GM12878 (cell line): Measurements from ENCODE around the gene ZNF513. TPM values are rescaled to one million over a fixed set of nuclear protein-coding genes. Genes with fewer than 3 reads are reported as not detected.

Source experiments
- CEBPB ChIP-seq, 2 experiments: fragments of 150-350 bp in 1 of 2; IDR thresholded peaks; 2 replicates each; pipeline ENCODE4 v1.6.1; 2012 to 2014; ENCODE audit warnings: low read depth in 2 of 2, low read length in 2 of 2, borderline replicate concordance in 1 of 2, inconsistent platforms in 1 of 2
- EGR1 ChIP-seq, 2 experiments: IDR thresholded peaks; 1 replicate in 1 of 2; 2 replicates in 1 of 2; pipeline ENCODE4 v1.6.1; 2011 to 2012; ENCODE audit warnings: low read depth in 2 of 2, low read length in 2 of 2, borderline replicate concordance in 1 of 2, mild to moderate bottlenecking in 1 of 2, moderate library complexity in 1 of 2
- ETV6 ChIP-seq, 2 experiments: fragments of 450-650 bp in 1 of 2; IDR thresholded peaks in 1 of 2; conservative IDR thresholded peaks in 1 of 2; 2 replicates each; pipeline ENCODE4 v1.6.1; 2014; ENCODE audit warnings: antibody characterized with exemption in 1 of 2, borderline replicate concordance in 1 of 2, low read depth in 1 of 2, mild to moderate bottlenecking in 1 of 2, moderate library complexity in 1 of 2
- KAT2A ChIP-seq: conservative IDR thresholded peaks from 2 replicates; pipeline ENCODE4 v1.6.1; 2011; ENCODE audit warnings: low read depth, low read length; ENCODE audit not compliant: control insufficient read depth
- MXI1 ChIP-seq: fragments of 150-350 bp; IDR thresholded peaks from 2 replicates; pipeline ENCODE4 v1.6.1; 2011; ENCODE audit warnings: low read depth, mild to moderate bottlenecking, inconsistent platforms, low read length, improper control_type of control experiment
- MYB ChIP-seq: fragments of 150-350 bp; IDR thresholded peaks from 2 replicates; pipeline ENCODE4 v1.6.1; 2014; ENCODE audit warnings: mild to moderate bottlenecking, low read depth, low read length, borderline replicate concordance
- NR2C2 ChIP-seq: IDR thresholded peaks from 2 replicates; pipeline ENCODE4 v1.6.1; 2011; ENCODE audit warnings: borderline replicate concordance, low read depth; ENCODE audit not compliant: control insufficient read depth, insufficient read length
- SIN3A ChIP-seq: IDR thresholded peaks from 2 replicates; pipeline ENCODE4 v1.6.1; 2012; ENCODE audit warnings: low read depth, low read length, improper control_type of control experiment
- WRNIP1 ChIP-seq: IDR thresholded peaks from 2 replicates; pipeline ENCODE4 v1.6.1; 2011; ENCODE audit warnings: low read depth, low read length, improper control_type of control experiment, borderline replicate concordance
- polyA plus RNA-seq, 11 experiments: library from polyadenylated mRNA; depleted of rRNA in 4 of 11; unstranded in 6 of 11; stranded (reverse) in 5 of 11; fragments of >200 nt; fragmentation: Nextera tagmentation in 4 of 11; fragmentation: Illumina TruSeq in 1 of 11; extraction: Ambion mirVana in 4 of 11; extraction: Trizol in 1 of 11; gene quantifications; 1 replicate in 1 of 11; 2 replicates in 10 of 11; pipeline versions ENCODE4 v1.2.1 to v1.2.3, GENCODE V29; 2011 to 2016; ENCODE audit warnings: inconsistent platforms in 2 of 11, missing spikeins in 2 of 11, low read depth in 1 of 11
- total RNA-seq, 4 experiments: library from RNA; depleted of rRNA in 3 of 4; stranded (reverse); fragments of >200 nt in 3 of 4; fragmentation: Illumina TruSeq in 1 of 4; extraction: Trizol in 1 of 4; gene quantifications; 2 replicates each; pipeline versions ENCODE4 v1.2.1 to v1.2.3, GENCODE V29; 2013 to 2021
- TF ChIP-seq, protein P1 (sequence below): fragments of 450-650 bp; IDR thresholded peaks from 2 replicates; pipeline ENCODE4 v1.6.1; 2016; ENCODE audit warnings: mild to moderate bottlenecking, moderate library complexity, borderline replicate concordance
- TF ChIP-seq, protein P2 (sequence below): fragments of 450-650 bp; conservative IDR thresholded peaks from 2 replicates; pipeline ENCODE4 v1.6.1; 2017; ENCODE audit warnings: mild to moderate bottlenecking, moderate library complexity
- TF ChIP-seq, protein P3 (sequence below): fragments of 450-650 bp; IDR thresholded peaks from 2 replicates; pipeline ENCODE4 v1.6.1; 2017; ENCODE audit warnings: mild to moderate bottlenecking
- TF ChIP-seq, protein P4 (sequence below): fragments of 450-650 bp; IDR thresholded peaks from 2 replicates; pipeline ENCODE4 v1.6.1; 2016; ENCODE audit warnings: mild to moderate bottlenecking
- TF ChIP-seq, protein P5 (sequence below): IDR thresholded peaks from 2 replicates; pipeline ENCODE4 v1.6.1; 2011; ENCODE audit warnings: borderline replicate concordance, low read depth, mild to moderate bottlenecking, moderate library complexity, low read length; ENCODE audit not compliant: insufficient read depth, poor library complexity, severe bottlenecking

ZNF513 gene
- total and polyA plus RNA-seq, 10 of the 15 experiments (the other 5 are each of a cell fraction or from before 2014, with no cell fraction given): 0.06 to 16.4 (median 5.6) TPM

DNA sequence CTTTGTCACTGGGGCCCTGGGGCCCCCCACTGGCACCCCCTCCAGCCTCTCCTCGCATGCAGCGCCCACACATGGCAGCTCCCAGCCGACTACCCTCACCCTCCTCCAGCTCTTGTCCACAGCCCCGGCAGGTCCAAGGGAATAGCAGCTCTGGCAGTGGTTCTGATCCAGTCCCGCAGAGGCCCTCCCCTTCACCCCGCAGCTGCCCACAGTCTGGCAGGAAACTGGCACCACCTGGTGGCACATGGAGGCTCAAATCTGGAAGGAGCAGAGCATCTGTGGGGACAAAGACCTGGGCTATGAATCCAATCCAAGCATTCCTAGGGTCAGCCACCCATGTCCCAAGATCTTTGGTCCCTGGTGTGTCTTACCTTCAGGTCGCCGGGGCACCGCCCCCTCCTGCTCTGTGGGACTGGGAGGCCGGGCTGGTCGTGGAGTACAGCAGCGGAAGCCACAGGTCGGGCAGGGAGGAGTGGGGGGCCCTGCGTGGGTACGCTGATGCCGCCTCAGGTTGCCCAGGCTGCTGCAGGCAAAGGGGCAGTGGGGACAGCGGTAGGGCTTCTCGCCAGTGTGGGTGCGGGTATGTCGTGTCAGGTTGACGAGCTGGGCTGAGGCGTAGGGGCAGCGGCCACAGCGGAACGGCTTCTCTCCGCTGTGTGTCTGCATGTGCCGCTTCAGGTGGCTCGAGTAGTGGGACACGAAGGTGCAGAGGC is 2.3 kb downstream of the ZNF513 start (continued):
- TF ChIP-seq SIN3A (no peak), MYB (no peak), ETV6 (conservative IDR thresholded peaks at IDR 0.05 in 1 of 2, IDR thresholded peaks at IDR 0.05 in 1 of 2; ENCODE audit: borderline replicate concordance in 1 of 2, low read depth in 1 of 2) (no peak), KAT2A (no peak), EGR1 (IDR thresholded peaks at IDR 0.05; ENCODE audit: borderline replicate concordance in 1 of 2, low read depth in 2 of 2, low read length in 2 of 2) (no peak), CEBPB (IDR thresholded peaks at IDR 0.05; ENCODE audit: borderline replicate concordance in 1 of 2, low read depth in 2 of 2, low read length in 2 of 2) (no peak), MXI1 (no peak), WRNIP1 (no peak), NR2C2 (no peak)
- TF ChIP-seq, protein P1, sequence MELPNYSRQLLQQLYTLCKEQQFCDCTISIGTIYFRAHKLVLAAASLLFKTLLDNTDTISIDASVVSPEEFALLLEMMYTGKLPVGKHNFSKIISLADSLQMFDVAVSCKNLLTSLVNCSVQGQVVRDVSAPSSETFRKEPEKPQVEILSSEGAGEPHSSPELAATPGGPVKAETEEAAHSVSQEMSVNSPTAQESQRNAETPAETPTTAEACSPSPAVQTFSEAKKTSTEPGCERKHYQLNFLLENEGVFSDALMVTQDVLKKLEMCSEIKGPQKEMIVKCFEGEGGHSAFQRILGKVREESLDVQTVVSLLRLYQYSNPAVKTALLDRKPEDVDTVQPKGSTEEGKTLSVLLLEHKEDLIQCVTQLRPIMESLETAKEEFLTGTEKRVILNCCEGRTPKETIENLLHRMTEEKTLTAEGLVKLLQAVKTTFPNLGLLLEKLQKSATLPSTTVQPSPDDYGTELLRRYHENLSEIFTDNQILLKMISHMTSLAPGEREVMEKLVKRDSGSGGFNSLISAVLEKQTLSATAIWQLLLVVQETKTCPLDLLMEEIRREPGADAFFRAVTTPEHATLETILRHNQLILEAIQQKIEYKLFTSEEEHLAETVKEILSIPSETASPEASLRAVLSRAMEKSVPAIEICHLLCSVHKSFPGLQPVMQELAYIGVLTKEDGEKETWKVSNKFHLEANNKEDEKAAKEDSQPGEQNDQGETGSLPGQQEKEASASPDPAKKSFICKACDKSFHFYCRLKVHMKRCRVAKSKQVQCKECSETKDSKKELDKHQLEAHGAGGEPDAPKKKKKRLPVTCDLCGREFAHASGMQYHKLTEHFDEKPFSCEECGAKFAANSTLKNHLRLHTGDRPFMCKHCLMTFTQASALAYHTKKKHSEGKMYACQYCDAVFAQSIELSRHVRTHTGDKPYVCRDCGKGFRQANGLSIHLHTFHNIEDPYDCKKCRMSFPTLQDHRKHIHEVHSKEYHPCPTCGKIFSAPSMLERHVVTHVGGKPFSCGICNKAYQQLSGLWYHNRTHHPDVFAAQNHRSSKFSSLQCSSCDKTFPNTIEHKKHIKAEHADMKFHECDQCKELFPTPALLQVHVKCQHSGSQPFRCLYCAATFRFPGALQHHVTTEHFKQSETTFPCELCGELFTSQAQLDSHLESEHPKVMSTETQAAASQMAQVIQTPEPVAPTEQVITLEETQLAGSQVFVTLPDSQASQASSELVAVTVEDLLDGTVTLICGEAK: no peak
- TF ChIP-seq, protein P2, sequence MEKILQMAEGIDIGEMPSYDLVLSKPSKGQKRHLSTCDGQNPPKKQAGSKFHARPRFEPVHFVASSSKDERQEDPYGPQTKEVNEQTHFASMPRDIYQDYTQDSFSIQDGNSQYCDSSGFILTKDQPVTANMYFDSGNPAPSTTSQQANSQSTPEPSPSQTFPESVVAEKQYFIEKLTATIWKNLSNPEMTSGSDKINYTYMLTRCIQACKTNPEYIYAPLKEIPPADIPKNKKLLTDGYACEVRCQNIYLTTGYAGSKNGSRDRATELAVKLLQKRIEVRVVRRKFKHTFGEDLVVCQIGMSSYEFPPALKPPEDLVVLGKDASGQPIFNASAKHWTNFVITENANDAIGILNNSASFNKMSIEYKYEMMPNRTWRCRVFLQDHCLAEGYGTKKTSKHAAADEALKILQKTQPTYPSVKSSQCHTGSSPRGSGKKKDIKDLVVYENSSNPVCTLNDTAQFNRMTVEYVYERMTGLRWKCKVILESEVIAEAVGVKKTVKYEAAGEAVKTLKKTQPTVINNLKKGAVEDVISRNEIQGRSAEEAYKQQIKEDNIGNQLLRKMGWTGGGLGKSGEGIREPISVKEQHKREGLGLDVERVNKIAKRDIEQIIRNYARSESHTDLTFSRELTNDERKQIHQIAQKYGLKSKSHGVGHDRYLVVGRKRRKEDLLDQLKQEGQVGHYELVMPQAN: no peak
- TF ChIP-seq, protein P3, sequence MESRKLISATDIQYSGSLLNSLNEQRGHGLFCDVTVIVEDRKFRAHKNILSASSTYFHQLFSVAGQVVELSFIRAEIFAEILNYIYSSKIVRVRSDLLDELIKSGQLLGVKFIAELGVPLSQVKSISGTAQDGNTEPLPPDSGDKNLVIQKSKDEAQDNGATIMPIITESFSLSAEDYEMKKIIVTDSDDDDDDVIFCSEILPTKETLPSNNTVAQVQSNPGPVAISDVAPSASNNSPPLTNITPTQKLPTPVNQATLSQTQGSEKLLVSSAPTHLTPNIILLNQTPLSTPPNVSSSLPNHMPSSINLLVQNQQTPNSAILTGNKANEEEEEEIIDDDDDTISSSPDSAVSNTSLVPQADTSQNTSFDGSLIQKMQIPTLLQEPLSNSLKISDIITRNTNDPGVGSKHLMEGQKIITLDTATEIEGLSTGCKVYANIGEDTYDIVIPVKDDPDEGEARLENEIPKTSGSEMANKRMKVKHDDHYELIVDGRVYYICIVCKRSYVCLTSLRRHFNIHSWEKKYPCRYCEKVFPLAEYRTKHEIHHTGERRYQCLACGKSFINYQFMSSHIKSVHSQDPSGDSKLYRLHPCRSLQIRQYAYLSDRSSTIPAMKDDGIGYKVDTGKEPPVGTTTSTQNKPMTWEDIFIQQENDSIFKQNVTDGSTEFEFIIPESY: no peak
- TF ChIP-seq, protein P4, sequence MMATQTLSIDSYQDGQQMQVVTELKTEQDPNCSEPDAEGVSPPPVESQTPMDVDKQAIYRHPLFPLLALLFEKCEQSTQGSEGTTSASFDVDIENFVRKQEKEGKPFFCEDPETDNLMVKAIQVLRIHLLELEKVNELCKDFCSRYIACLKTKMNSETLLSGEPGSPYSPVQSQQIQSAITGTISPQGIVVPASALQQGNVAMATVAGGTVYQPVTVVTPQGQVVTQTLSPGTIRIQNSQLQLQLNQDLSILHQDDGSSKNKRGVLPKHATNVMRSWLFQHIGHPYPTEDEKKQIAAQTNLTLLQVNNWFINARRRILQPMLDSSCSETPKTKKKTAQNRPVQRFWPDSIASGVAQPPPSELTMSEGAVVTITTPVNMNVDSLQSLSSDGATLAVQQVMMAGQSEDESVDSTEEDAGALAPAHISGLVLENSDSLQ: no peak
- TF ChIP-seq, protein P5, sequence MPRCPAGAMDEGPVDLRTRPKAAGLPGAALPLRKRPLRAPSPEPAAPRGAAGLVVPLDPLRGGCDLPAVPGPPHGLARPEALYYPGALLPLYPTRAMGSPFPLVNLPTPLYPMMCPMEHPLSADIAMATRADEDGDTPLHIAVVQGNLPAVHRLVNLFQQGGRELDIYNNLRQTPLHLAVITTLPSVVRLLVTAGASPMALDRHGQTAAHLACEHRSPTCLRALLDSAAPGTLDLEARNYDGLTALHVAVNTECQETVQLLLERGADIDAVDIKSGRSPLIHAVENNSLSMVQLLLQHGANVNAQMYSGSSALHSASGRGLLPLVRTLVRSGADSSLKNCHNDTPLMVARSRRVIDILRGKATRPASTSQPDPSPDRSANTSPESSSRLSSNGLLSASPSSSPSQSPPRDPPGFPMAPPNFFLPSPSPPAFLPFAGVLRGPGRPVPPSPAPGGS: peak; percentile 39
- TF ChIP-seq, all 136 proteins: peak for 6
